HepG2 (cell line): ENCODE measurements around the gene DDX59. TPM values are rescaled to one million over a fixed set of nuclear protein-coding genes. Genes with fewer than 3 reads are reported as not detected.

Experiments
- CEBPZ ChIP-seq: IDR thresholded peaks from 2 replicates; pipeline ENCODE4 v1.6.1; 2012; ENCODE audit warnings: low read length, improper control_type of control experiment
- FLYWCH1 ChIP-seq: sonication (generic); formaldehyde crosslinking; IDR thresholded peaks from 2 replicates; pipeline ENCODE4 v1.8.1; 2023; ENCODE audit warnings: mild to moderate bottlenecking, missing genetic modification reagents
- GZF1 ChIP-seq: sonication (generic); formaldehyde crosslinking; IDR thresholded peaks from 2 replicates; pipeline ENCODE4 v1.5.1; 2020; ENCODE audit warnings: mild to moderate bottlenecking, missing genetic modification reagents
- IKZF5 ChIP-seq: IDR thresholded peaks from 2 replicates; pipeline ENCODE4 v1.6.1; 2018; ENCODE audit warnings: missing genetic modification reagents, mild to moderate bottlenecking, missing compliant biosample characterization
- KLF16 ChIP-seq, 2 experiments: sonication (generic) in 1 of 2; formaldehyde crosslinking in 1 of 2; IDR thresholded peaks; 2 replicates each; pipeline versions ENCODE4 v1.6.1 to v1.8.0; 2016 to 2023; ENCODE audit warnings: missing genetic modification reagents in 2 of 2, missing compliant biosample characterization in 1 of 2
- MNT ChIP-seq: fragments of 450-650 bp; IDR thresholded peaks from 2 replicates; pipeline ENCODE4 v1.6.1; 2016
- MXD4 ChIP-seq: IDR thresholded peaks from 2 replicates; pipeline ENCODE4 v1.6.1; 2016; ENCODE audit warnings: mild to moderate bottlenecking, missing biosample characterization, missing genetic modification reagents
- NR0B2 ChIP-seq: sonication (generic); formaldehyde crosslinking; IDR thresholded peaks from 2 replicates; pipeline ENCODE4 v1.4.0; 2020; ENCODE audit warnings: mild to moderate bottlenecking, missing genetic modification reagents
- PAWR ChIP-seq: sonication (generic); formaldehyde crosslinking; IDR thresholded peaks from 2 replicates; pipeline ENCODE4 v1.4.0; 2020; ENCODE audit warnings: missing genetic modification reagents, mild to moderate bottlenecking, borderline replicate concordance
- RAD51 ChIP-seq: fragments of 450-650 bp; IDR thresholded peaks from 2 replicates; pipeline ENCODE4 v1.6.1; 2016; ENCODE audit warnings: borderline replicate concordance
- SOX13 ChIP-seq, 3 experiments: fragments of 450-650 bp in 1 of 3; sonication (generic) in 1 of 3; formaldehyde crosslinking in 1 of 3; IDR thresholded peaks in 2 of 3; conservative IDR thresholded peaks in 1 of 3; 2 replicates each; pipeline versions ENCODE4 v1.5.0 to v1.6.1; 2016 to 2020; ENCODE audit warnings: antibody characterized with exemption in 1 of 3, mild to moderate bottlenecking in 1 of 3, missing compliant biosample characterization in 1 of 3, missing genetic modification reagents in 1 of 3, moderate library complexity in 1 of 3
- ZBTB38 ChIP-seq: sonication (generic); formaldehyde crosslinking; IDR thresholded peaks from 2 replicates; pipeline ENCODE4 v1.5.1; 2020; ENCODE audit warnings: mild to moderate bottlenecking, missing genetic modification reagents
- ZNF256 ChIP-seq: sonication (generic); formaldehyde crosslinking; conservative IDR thresholded peaks from 2 replicates; pipeline ENCODE4 v1.4.0; 2020; ENCODE audit warnings: missing genetic modification reagents
- ZNF263 ChIP-seq: sonication (generic); formaldehyde crosslinking; IDR thresholded peaks from 2 replicates; pipeline ENCODE4 v1.4.0; 2020; ENCODE audit warnings: missing genetic modification reagents
- ZNF547 ChIP-seq: sonication (generic); formaldehyde crosslinking; IDR thresholded peaks from 2 replicates; pipeline ENCODE4 v1.5.1; 2020; ENCODE audit warnings: mild to moderate bottlenecking, missing genetic modification reagents
- ZNF558 ChIP-seq: sonication (generic); formaldehyde crosslinking; IDR thresholded peaks from 2 replicates; pipeline ENCODE4 v1.9.0; 2022; ENCODE audit warnings: mild to moderate bottlenecking, missing genetic modification reagents, borderline replicate concordance
- ZNF576 ChIP-seq: sonication (generic); formaldehyde crosslinking; IDR thresholded peaks from 2 replicates; pipeline ENCODE4 v1.4.0; 2020; ENCODE audit warnings: mild to moderate bottlenecking, missing genetic modification reagents
- ZNF792 ChIP-seq: IDR thresholded peaks from 2 replicates; pipeline ENCODE4 v1.6.1; 2016
- ZNF800 ChIP-seq: sonication (generic); formaldehyde crosslinking; IDR thresholded peaks from 2 replicates; pipeline ENCODE4 v1.4.0; 2020; ENCODE audit warnings: missing genetic modification reagents
- polyA plus RNA-seq, 8 experiments: library from polyadenylated mRNA; depleted of rRNA in 3 of 8; stranded (reverse) in 7 of 8; unstranded in 1 of 8; fragments of >200 nt; fragmentation: Illumina TruSeq in 4 of 8; extraction: Trizol in 4 of 8; gene quantifications; 2 replicates each; pipeline versions ENCODE4 v1.2.1 to v1.2.3, GENCODE V29; 2011 to 2016; ENCODE audit warnings: low read depth in 4 of 8, missing spikeins in 1 of 8, mixed read lengths in 1 of 8; ENCODE audit not compliant: insufficient read depth in 1 of 8
- total RNA-seq, 5 experiments: library from RNA; depleted of rRNA; stranded (reverse); fragments of >200 nt; fragmentation: Illumina TruSeq; extraction: Trizol; gene quantifications; 2 replicates each; pipeline ENCODE4 v1.2.3, GENCODE V29; 2016; ENCODE audit warnings: low read depth in 1 of 5

DDX59 gene
- total and polyA plus RNA-seq, 2 of the 13 experiments (the other 11 are each of a cell fraction or from before 2014, with no cell fraction given), result 12.1 to 14.8 TPM

GRCh38 chr1:200669314-200670241 is at the start of gene DDX59 (continued):
- TF ChIP-seq NR0B2 (CRISPR knock-in tag) (peak; percentile 42; the same call in 1 of the 2 replicates), PAWR (CRISPR knock-in tag) (no peak), RAD51 (no peak), ZNF792 (peak; percentile 85), MNT (no peak), KLF16 (CRISPR knock-in tag; IDR thresholded peaks at IDR 0.05) (peak in 1 of 2 experiments; percentile 85; a peak in 1 of 4 replicates), ZNF547 (peak; percentile 90), IKZF5 (0 out of 2 replicates have a peak, but pooled peaks have one; percentile 60), SOX13 (IDR thresholded peaks at IDR 0.05) (no peak), SOX13 (CRISPR knock-in tag; conservative IDR thresholded peaks at IDR 0.05 in 1 of 2, IDR thresholded peaks at IDR 0.05 in 1 of 2) (peak in 1 of 2 experiments; percentile 12; a peak in 1 of 4 replicates), GZF1 (CRISPR knock-in tag) (no peak), FLYWCH1 (CRISPR knock-in tag) (no peak), ZNF800 (peak; percentile 34; the same call in 1 of the 2 replicates), ZNF263 (CRISPR knock-in tag) (0 out of 2 replicates have a peak, but pooled peaks have one; percentile 35), ZNF256 (CRISPR knock-in tag) (no peak), ZNF558 (peak; percentile 51; the same call in 1 of the 2 replicates), ZBTB38 (peak; percentile 36; the same call in 1 of the 2 replicates), MXD4 (CRISPR knock-in tag) (peak; percentile 60), CEBPZ (no peak), ZNF576 (CRISPR knock-in tag) (no peak)
